B cell (primary cell): ENCODE data around the gene ADAMTS13.

Experiments
- EZH2 ChIP-seq: IDR thresholded peaks from 2 replicates; pipeline ENCODE4 v1.6.1; 2012; ENCODE audit warnings: borderline replicate concordance, low read depth, mild to moderate bottlenecking, moderate library complexity, low read length; ENCODE audit not compliant: insufficient read depth, poor library complexity, severe bottlenecking
- TF ChIP-seq, protein P1 (sequence below): fragments of 200-600 bp; IDR thresholded peaks from one replicate; pipeline ENCODE4 v1.8.0; 2022; ENCODE audit warnings: antibody characterized with exemption, mild to moderate bottlenecking

DNA sequence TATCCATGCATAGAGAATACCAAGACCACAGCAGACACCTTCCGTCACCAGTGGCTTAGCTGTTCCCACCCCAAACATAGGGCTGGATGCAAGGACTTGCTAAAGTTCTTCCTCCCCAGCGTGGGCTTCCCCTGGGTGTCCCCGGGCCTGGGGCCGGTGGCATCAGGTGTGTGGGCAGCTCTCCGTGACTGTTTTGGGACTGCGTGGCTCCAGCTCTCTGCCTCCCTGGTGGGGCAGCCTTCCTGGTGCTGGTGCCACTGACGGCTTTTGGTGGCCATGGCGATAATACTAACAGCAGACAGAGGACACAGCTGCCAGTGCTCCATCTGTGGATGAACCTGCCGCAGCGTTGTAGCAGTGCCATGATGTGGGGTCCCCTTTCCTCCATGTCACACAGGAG is 42.5 kb downstream of the ADAMTS13 start:
- TF ChIP-seq EZH2: no peak
- TF ChIP-seq, protein P1, sequence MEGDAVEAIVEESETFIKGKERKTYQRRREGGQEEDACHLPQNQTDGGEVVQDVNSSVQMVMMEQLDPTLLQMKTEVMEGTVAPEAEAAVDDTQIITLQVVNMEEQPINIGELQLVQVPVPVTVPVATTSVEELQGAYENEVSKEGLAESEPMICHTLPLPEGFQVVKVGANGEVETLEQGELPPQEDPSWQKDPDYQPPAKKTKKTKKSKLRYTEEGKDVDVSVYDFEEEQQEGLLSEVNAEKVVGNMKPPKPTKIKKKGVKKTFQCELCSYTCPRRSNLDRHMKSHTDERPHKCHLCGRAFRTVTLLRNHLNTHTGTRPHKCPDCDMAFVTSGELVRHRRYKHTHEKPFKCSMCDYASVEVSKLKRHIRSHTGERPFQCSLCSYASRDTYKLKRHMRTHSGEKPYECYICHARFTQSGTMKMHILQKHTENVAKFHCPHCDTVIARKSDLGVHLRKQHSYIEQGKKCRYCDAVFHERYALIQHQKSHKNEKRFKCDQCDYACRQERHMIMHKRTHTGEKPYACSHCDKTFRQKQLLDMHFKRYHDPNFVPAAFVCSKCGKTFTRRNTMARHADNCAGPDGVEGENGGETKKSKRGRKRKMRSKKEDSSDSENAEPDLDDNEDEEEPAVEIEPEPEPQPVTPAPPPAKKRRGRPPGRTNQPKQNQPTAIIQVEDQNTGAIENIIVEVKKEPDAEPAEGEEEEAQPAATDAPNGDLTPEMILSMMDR: no peak
